Activated B cell treated with CpG ODN at 0.5 μM for 24 hours (primary cell): ENCODE data around the gene ARFGAP2. TPM values are rescaled to one million over a fixed set of nuclear protein-coding genes. Genes with fewer than 3 reads are reported as not detected.
"Not testable (repeated sequence)": the region's sequence is repeated elsewhere in the genome, so short reads cannot be mapped to it uniquely, and the experiment has no call there.

Experiments used
- ATAC-seq: fragments of 200-7000 bp; cut with Tn5 transposase; one replicate; pipeline ENCODE4 v1.10.0; 2021; ENCODE audit warnings: low read depth, mild to moderate bottlenecking, moderate library complexity
- CTCF ChIA-PET: fragments of 350-600 bp; sonication (Branson Sonifier 250); formaldehyde crosslinking; loops from one replicate; lab custom pipeline; 2021; ENCODE audit warnings: antibody characterized with exemption; lab: Charles Lee
- POLR2A ChIA-PET: fragments of 350-600 bp; sonication (Branson Sonifier 250); formaldehyde crosslinking; loops from one replicate; lab custom pipeline; 2021; ENCODE audit warnings: antibody characterized with exemption; lab: Charles Lee
- DNase-seq: peaks from one replicate; pipeline ENCODE4 v3.0.0; 2022
- H3K27ac Mint-ChIP-seq: one replicate; pipeline ENCODE4 v1.8.0; 2020; ENCODE audit warnings: mixed read lengths
- H3K27me3 Mint-ChIP-seq: one replicate; pipeline ENCODE4 v1.8.0; 2021; ENCODE audit warnings: mixed read lengths
- H3K36me3 Mint-ChIP-seq: one replicate; pipeline ENCODE4 v1.8.0; 2021; ENCODE audit warnings: low read depth, mixed read lengths
- H3K4me1 Mint-ChIP-seq: one replicate; pipeline ENCODE4 v1.8.0; 2021; ENCODE audit warnings: mixed read lengths
- H3K4me3 Mint-ChIP-seq: one replicate; pipeline ENCODE4 v1.8.0; 2020; ENCODE audit warnings: mild to moderate bottlenecking, mixed read lengths
- H3K9me3 Mint-ChIP-seq: one replicate; pipeline ENCODE4 v1.8.0; 2020; ENCODE audit warnings: mixed read lengths
- intact Hi-C: fragments of 100-400 bp; cut with micrococcal nuclease; formaldehyde crosslinking; loops from one replicate; pipeline ENCODE4 v1.15.1; 2024
- total RNA-seq: library from RNA; stranded (reverse); gene quantifications from 2 replicates; pipeline ENCODE4 v1.2.3, GENCODE V29; 2022
- TF ChIP-seq, protein P1 (sequence below): fragments of 200-600 bp; IDR thresholded peaks from one replicate; pipeline ENCODE4 v1.8.0; 2022; ENCODE audit warnings: antibody characterized with exemption, mild to moderate bottlenecking

Gene ARFGAP2
- total RNA-seq, 1 donor from 2014 or later: 176 TPM

DNA sequence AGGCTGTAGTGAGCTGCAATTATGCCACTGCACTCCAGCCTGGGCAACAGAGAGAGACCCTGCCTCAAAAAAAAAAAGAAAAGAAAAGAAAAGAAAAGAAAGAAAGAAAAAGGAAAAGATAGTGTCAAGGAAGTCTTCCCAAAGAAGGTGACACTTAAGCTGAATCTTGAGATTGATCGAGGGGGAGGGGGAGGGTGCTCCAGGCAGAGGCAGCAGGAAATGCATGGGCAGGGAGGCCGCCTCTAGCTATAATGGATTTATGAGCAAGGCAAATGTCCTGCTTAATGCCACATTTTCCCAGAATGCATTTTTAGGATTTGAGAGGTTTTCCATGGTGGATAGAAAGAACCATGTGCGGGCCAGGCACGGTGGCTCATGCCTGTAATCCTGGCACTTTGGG lies 24.3 kb upstream of the ARFGAP2 start:
- ATAC-seq: no peak
- POLR2A ChIA-PET: interaction anchor here (1.0 kb wide), 1 partner anchor 16 kb away, joined by 3 read pairs; no protein-coding TSS in a partner anchor

DNA sequence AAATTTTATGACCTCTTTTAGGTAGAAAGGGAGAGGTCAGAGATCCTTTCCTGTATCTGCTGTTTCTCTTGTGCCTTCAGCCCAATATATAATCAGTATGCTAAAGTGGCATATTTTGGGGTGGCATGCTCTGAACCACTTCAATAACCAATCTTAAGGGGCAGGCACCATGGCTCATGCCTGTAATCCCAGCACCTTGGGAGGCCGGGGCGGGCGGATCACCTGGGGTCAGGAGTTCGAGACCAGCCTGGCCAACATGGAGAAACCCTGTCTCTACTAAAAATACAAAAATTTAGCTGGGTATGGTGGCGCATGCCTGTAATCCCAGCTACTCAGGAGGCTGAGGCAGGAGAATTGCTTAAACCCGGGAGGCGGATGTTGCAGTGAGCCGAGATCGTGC lies 21.5 kb upstream of the ARFGAP2 start:
- intact Hi-C loops: not testable (repeated sequence)

More for the DNA sequence above, 24.3 kb upstream of the ARFGAP2 start:
- Mint-ChIP-seq H3K4me3 (no peak overlapping the region), H3K36me3 (no peaks in the 10 kb centered on the region), H3K27ac (no peak overlapping the region), H3K4me1 (no peaks in the 10 kb centered on the region), H3K27me3 (no peaks in the 10 kb centered on the region), H3K9me3 (no peaks in the 10 kb centered on the region)
- TF ChIP-seq, protein P1, sequence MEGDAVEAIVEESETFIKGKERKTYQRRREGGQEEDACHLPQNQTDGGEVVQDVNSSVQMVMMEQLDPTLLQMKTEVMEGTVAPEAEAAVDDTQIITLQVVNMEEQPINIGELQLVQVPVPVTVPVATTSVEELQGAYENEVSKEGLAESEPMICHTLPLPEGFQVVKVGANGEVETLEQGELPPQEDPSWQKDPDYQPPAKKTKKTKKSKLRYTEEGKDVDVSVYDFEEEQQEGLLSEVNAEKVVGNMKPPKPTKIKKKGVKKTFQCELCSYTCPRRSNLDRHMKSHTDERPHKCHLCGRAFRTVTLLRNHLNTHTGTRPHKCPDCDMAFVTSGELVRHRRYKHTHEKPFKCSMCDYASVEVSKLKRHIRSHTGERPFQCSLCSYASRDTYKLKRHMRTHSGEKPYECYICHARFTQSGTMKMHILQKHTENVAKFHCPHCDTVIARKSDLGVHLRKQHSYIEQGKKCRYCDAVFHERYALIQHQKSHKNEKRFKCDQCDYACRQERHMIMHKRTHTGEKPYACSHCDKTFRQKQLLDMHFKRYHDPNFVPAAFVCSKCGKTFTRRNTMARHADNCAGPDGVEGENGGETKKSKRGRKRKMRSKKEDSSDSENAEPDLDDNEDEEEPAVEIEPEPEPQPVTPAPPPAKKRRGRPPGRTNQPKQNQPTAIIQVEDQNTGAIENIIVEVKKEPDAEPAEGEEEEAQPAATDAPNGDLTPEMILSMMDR: no peak
- intact Hi-C loops: no loop called here
- DNase-seq: no peak
- CTCF ChIA-PET: no interaction called here

DNA sequence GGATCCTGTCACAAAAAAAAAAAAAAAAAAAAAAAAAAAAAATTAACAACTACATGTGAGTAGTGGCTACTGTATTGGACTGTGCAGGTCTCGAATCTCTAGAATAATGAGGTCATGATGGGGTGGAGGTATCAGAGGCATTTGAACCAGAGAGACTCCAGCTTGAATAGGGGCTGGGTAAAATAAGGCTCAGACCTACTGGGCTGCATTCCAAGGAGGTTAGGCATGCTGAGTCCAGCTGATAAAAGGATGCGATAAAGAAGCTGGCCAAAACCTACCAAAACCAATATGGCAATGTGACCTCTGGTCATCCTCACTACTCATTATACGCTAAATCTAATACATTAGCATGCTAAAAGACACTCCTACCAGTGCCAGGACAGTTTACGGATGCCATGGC lies 15.4 kb upstream of the ARFGAP2 start:
- ChIA-PET POLR2A (interaction anchor here (0.7 kb wide), 1 partner anchor 403 kb away, joined by 6 read pairs; no protein-coding TSS in a partner anchor), CTCF (no interaction called here)
- no peaks in the 10 kb centered on the region for H3K9me3 Mint-ChIP-seq
- TF ChIP-seq, protein P1: no peak
- no peak overlapping the region for H3K27ac Mint-ChIP-seq
- no peaks in the 10 kb centered on the region for H3K36me3 Mint-ChIP-seq
- H3K27me3 Mint-ChIP-seq: peaks cover 8% of the 10 kb centered on the region
- intact Hi-C loops: no loop called here
- no peak for DNase-seq
- H3K4me1 Mint-ChIP-seq: peaks cover 2% of the 10 kb centered on the region
- ATAC-seq: no peak
- no peak overlapping the region for H3K4me3 Mint-ChIP-seq

More for the DNA sequence above, 21.5 kb upstream of the ARFGAP2 start:
- CTCF ChIA-PET, H3K27me3 Mint-ChIP-seq, H3K9me3 Mint-ChIP-seq, DNase-seq, H3K36me3 Mint-ChIP-seq, H3K4me1 Mint-ChIP-seq, POLR2A ChIA-PET, H3K27ac Mint-ChIP-seq, H3K4me3 Mint-ChIP-seq, ATAC-seq: not testable (repeated sequence)

DNA sequence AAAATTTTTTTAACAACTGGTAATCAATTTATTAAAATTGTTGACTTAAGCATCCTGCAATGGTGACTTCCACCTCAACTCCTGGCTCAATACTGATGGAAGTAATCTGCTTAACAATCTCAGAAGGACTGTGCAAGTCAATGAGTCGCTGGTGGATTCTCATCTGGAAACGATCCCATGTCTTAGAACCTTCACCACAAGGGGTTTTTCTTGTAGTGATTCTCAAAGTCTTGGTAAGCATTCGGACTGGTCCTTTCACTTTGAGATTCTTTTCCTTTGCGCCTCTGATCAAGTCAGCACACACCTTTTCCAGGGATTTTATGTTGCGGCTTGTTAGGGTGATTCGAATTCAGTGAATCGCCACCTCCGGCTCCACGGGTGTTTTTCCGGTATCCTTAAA lies 14.5 kb upstream of the ARFGAP2 start:
- H3K27me3 Mint-ChIP-seq, POLR2A ChIA-PET, intact Hi-C loops, H3K4me1 Mint-ChIP-seq, ATAC-seq, CTCF ChIA-PET, H3K4me3 Mint-ChIP-seq, H3K9me3 Mint-ChIP-seq, DNase-seq, H3K27ac Mint-ChIP-seq, H3K36me3 Mint-ChIP-seq: not testable (repeated sequence)

DNA sequence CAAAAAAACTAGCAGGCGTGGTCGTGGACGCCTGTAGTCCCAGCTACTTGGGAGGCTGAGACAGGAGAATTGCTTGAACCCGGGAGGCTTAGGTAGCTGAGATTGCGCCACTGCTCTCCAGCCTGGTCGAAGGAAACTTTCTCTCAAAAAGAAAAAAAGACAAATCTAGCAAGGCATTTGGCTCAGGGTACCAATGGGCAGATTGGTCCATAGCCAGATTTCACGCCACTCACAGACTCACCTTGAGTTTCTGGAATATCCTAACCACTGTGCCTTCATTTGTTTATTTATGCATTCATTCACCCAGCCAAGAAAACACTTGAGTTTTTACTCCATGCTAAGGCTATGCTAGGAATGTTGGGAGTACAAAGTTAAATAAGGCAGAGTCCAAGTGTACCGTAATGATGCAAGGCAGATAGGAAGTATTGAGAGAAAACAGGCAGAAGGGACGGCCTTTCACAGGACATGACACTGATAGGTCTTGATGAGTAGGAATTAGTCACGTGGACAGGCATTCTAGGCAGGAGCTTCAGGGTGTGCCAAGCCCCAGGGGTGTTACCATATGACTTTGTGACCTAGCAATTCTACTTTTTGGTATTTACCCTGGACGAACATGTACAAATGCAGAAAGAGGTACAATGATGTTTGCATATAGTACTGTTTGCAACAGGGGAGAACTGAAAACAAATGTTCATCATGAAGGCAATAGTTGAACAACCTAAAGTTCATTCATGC lies 12.6 kb upstream of the ARFGAP2 start:
- ChIA-PET CTCF (interaction anchor here (1.7 kb wide), 1 partner anchor 70 kb away, joined by 5 read pairs; no protein-coding TSS in a partner anchor), POLR2A (no interaction called here)
- TF ChIP-seq, protein P1: no peak

DNA sequence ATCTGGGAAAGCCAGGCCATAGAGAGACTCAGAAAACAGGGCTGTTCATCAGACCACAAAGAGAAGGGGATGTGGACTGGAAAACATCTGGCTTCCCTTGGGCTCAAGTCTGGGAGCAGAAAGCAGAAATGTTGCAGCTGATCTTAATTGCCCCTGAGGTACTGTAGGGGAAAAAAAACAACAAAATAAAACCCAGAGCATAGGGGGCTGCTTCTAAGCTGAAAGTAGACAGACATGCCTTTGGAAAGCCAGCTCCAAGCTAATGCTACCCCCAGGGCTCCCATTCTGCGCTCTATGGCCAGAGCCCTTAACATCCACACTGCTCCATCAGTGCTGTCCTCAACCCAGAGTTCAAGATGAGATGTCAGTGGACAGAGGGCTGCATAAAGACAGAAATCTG lies 11.6 kb upstream of the ARFGAP2 start:
- H3K27ac Mint-ChIP-seq: no peak overlapping the region
- DNase-seq (no peak), ATAC-seq (no peak)
- H3K36me3 Mint-ChIP-seq: no peaks in the 10 kb centered on the region
- no peaks in the 10 kb centered on the region for H3K9me3 Mint-ChIP-seq
- peaks cover 9% of the 10 kb centered on the region for H3K4me1 Mint-ChIP-seq
- H3K27me3 Mint-ChIP-seq: peaks cover 15% of the 10 kb centered on the region
- CTCF ChIA-PET: interaction anchor here (1.7 kb wide), 1 partner anchor 71 kb away, joined by 5 read pairs; no protein-coding TSS in a partner anchor
- intact Hi-C loops: no loop called here
- POLR2A ChIA-PET: interaction anchor here (0.7 to 2.2 kb wide), 3 partner anchors 25 to 60 kb away, joined by 3 to 27 read pairs (median 4); partner anchors contain the start of genes ACP2 and DDB2
- H3K4me3 Mint-ChIP-seq: no peak overlapping the region
- TF ChIP-seq, protein P1: no peak

More for the DNA sequence above, 12.6 kb upstream of the ARFGAP2 start:
- H3K4me1 Mint-ChIP-seq: peaks cover 9% of the 10 kb centered on the region
- H3K36me3 Mint-ChIP-seq: no peaks in the 10 kb centered on the region
- intact Hi-C loops: no loop called here
- no peak for ATAC-seq
- H3K9me3 Mint-ChIP-seq: no peaks in the 10 kb centered on the region
- DNase-seq: no peak
- H3K27ac Mint-ChIP-seq: no peak overlapping the region
- H3K27me3 Mint-ChIP-seq: peaks cover 11% of the 10 kb centered on the region
- no peak overlapping the region for H3K4me3 Mint-ChIP-seq
